ENCODE data around the gene CSTF2T.
A peak's percentile ranks its signal among the peaks of the same experiment; 100 is the strongest.
"Not testable (repeated sequence)": the region's sequence is repeated elsewhere in the genome, so short reads cannot be mapped to it uniquely, and the experiment has no call there.

Gene CSTF2T

DNA sequence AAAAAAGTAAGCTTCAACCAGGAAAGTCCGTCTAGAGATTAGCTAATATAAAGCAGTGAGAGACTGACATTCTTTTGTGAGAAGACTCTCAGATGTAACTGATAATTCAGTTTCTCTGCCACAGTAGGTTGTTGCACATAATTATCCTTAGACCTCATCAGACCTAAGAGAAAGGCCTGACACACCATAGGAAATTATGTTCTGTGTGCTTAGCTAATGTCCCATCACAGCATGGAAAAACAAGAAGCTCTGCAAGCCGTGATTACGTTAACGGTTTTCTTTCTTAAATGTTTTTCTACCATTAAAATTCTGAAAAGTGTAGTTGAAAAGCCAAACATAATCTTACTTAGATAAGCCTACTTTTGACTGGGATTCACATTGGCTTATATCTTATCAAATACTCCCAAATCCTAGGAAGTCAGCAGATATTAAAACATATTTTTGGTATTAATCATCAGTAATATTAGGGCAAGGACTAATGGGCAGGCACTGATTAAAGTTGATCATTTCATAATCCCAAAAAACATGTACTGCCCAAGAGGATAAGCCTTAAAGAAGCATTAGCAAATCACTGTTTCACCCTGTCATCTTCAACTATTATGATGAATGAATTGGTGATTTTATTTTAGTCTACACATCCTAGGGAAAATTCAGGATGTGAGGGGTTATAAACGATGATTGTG is 5.2 kb downstream of the CSTF2T start:
- no peak for DNase-seq

DNA sequence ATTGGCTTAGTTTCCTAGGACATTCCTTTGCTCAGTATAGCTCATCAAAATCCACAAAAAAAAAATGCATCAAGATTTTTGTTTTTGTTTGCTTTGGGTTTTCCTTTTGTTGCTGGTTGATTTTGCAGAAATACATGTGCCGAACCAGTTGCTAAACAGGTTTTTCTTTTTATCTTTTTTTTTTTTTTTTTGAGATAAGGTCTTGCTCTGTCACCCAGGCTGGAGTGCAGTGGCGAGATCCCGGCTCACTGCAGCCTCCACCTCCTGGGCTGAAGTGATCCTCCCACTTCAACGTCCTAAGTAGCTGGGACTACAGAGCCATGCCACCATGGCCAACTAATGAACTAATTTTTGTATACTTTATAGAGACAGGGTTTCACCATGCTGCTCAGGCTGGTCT is 8.3 kb downstream of the CSTF2T start:
- no peak for DNase-seq

DNA sequence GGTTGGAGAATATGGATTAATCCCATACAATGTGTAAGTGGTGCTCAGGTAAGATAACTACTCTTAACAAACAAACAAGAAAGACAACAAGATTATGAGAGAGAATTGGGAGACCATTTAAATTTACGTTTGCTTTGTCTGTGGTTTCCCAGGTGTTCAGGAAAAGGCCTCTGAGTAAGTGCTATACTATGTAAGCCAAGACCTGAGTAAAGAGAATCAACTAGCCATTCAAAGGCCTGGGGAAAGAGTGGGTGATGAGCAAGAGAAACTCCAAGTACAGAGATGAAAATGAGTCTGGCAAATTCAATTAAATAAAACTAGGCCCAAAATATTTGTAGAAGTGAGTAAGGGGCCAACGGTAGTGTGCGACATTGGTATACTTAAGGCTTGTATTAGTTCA is 9.9 kb downstream of the CSTF2T start:
- DNase-seq, result no peak

DNA sequence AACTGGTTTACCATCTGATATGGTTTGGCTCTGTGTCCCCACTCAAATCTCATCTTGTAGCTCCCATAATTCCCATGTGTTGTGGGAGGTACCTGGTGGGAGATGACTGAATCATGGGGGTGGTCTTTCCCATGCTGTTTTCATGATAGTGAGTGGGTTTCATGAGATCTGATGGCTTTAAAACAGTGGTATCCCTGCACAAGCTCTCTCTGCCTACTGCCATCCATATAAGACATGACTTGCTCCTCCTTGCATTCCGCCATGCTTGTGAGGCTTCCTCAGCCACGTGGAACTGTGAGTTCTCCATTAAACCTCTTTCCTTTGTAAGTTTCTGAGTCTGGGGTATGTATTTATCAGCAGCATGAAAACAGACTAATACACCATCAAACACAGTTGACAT is 10.6 kb downstream of the CSTF2T start:
- not testable (repeated sequence) for DNase-seq

DNA sequence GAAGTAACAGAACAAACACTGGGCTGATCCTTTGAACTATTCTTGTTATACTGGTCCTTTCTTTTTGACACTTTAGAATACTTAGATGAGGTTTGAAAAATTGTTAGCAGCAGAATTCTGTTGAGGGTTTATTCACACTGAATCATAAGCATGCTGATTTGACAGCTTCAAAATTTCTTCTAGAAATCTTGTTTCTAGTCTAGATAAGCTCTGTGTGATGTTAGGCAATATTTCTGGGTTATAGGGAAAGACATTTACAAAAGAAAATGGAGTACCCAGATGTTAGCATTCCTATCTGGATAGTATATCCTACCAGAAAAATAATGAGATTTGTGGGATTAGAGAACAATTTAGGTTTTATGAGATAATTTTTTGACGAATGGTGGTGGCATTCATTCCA is 12.1 kb downstream of the CSTF2T start:
- no peak for DNase-seq

DNA sequence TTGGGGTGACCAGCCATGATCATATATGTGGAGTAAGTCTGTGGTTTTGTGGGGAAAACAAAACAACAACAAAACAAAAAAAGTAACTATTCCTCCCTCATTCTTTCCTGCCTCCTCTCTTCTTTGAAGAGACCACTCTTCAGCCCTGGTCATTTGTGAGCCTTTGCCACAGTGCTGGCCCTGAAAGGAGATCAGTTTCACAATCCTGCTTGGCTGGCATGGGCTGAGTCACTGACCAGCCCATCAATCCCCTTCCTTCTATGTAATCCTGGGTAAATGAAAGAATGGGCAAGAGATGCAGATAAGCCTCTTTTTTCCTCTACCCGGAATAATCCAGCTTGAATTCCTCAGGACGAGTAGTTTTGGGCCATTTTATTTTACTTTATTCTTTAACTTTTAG is 13.6 kb downstream of the CSTF2T start:
- no peak for DNase-seq

DNA sequence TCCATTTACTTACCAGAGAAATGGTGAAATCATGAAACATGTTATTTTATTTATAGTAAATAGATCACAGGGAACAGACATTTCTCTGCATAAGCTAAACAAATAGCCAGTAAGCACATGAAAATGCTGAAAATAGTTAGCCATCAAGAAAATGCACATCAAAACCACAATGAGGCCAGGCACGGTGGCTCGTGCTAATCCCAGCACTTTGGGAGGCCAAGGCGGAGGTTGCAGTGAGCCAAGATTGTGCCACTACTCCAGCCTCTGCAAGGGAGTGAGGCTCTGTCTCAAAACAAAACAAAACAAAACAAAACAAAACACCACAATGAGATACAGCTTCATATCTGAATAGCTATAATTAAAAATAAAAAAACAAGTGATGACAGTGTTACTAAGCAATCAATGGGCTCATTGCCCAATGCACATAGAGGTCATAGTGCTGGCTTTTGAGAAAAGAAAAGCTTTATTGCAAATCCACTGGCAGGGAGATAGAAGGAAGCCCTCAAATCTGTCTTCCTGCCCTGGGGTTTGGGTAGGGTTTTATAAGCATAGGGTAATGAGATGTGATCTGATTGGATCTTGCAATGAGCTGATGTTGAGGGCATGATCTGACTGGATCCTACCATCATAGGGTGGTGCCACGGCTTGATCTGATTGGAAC is 16.2 kb downstream of the CSTF2T start:
- no peak for DNase-seq

DNA sequence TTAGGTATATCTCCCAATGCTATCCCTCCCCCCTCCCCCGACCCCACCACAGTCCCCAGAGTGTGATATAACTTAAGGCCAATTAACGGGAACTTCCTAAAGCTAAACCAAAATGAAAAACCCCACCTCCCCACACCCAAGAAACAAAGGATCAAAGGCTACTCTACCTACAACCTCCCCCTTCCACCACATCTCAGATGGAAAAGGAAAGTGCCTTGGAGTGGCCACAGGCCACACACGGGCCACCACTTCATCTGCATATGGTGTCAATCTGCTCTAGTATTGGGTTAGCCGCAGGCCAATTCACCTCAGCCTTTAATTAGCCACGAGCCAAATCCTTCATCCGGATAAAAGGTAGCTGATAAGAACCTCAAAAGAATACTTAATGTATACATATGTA is 19.6 kb downstream of the CSTF2T start:
- no peak for DNase-seq

DNA sequence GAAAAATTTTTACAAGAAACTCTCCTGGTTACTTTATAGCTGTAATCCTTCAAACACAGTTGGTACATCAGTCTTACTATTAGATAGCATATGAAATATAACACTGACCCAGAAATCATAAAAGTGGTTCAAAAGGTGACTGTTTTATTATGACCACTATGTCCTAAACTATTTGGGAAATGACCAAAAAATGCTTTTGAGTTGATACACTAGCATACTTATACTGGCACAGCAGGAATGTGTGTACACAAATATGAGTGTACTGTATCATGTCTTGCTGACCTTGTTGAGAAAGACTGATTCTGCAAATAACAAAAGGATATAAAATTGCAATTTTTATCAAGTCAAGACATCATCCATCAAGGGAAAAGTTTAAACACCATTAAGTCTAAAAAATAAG is 24.3 kb downstream of the CSTF2T start:
- DNase-seq, result no peak

DNA sequence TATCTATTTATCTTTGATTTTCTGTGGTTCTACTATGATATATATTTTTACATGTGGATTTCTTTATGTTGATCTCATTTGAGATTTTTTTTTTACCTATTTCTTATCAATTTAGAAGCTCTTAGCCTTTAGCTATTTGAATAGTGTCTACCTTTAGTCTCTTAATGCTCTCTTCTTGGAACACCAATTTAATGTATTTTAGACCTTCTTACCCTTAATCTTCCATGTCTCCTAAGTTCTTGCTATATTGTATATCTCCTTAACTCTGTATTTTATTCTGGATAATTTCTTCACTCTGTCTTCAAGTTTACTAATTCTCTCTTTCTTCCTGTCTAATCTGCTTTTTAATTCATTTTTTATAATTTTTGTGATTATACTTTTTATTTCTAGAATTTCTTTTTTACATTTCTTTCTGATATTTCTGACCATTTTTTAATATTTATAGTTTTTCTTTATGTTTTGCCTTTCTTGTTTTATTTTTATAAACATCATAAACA is 27.3 kb downstream of the CSTF2T start:
- DNase-seq, result no peak

DNA sequence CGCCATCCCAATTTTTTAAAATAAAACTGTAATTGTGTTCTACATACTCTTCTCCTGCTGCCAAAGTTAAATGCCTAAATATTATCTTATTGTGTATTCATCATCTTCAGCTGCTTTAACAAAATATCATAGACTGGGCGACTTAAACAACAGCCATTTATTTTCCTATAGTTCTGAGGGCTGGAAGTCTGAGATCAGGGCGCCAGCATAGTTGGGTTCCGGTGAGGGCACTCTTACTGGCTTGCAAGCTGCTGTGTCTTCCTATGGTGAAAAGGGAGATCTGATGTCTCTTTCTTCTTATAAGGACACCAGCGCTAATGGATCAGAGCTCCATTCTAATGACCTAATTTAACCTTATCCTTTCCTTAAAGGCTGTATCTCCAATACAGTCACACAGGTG is 30.4 kb downstream of the CSTF2T start:
- no peak for DNase-seq

DNA sequence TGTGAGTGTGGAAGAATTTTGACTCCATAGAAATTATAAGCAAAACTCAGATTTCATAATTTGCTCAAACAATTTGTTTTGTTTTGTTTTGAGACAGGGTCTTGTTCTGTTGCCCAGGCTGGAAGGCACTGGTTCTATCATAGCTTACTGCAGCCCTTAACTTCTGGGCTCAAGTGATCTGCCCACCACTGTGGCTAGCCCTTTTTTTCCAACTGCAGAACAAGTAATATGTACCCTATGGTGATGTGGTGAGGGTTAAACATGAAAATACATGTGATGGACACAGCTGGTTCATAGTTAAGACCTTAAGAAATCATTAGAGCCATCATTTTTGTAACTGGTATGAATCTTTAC is 31.1 kb downstream of the CSTF2T start:
- DNase-seq, result no peak

DNA sequence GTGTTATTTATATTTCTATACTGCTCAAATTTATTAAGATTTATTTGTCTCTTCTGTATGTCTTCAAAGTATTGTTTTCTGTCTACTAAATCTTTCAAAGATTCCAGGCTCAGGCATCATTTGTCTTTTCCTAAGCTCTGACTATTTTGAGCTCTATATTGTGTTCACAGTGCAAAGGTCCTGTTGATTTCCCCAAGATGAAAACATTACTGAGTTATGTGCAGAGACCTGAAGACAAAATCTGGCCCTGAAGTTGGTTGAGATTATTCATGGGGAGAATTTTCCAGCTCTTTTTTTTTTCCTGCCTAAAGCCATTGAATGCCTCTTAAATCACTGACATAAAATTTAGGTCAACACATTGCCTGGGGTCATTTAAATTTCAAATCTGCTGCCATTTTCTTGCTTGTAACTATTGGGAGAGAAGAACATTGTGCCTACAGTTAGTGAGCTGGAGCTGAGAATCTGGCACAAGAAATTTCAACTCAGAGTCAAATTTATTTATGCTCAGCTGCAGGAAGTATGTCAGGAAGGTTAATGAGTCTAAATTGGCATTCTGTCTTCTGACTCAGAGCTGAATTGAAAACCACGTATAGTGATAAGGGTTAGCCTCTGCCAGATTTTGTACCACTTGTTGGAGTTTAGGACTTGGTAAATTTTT is 31.6 kb downstream of the CSTF2T start:
- peak; percentile 1 to 23 for DNase-seq

DNA sequence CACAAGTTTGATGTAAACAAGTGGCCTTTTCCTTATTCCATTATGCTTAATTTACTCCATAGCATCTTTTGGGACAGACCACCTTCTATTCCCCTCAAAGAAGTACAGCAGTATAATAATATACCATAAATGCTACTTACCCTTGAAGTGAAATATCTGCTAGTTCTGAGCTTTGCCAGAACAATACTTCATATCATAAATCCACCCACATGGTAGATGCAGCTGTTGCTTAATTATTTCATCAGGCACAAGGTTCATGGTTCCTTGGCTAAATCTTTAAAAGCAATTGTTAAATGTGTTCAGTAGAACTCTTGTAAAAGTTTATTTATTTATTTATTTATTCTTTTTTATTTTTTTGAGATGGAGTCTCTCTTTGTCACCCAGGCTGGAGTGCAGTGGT is 32.9 kb downstream of the CSTF2T start:
- DNase-seq, result no peak

DNA sequence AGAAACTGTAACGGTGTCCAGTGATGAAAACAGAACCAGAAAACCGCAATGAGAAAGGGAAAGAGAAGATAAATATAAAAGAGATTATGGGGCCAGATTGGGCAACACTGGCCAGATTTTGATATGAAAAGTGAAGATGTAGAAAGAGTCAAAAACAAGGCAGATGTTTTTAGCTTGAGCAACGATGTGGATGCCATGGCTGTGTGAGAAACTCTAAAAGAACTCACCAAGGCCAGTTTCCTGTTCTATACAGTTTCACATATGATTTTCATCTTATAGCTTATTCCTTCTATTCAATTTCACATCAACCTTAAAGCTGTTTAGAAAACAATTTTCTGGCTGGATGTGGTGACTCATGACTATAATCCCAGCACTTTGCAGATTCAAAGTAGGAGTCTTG is 36.3 kb downstream of the CSTF2T start:
- no peak for DNase-seq

DNA sequence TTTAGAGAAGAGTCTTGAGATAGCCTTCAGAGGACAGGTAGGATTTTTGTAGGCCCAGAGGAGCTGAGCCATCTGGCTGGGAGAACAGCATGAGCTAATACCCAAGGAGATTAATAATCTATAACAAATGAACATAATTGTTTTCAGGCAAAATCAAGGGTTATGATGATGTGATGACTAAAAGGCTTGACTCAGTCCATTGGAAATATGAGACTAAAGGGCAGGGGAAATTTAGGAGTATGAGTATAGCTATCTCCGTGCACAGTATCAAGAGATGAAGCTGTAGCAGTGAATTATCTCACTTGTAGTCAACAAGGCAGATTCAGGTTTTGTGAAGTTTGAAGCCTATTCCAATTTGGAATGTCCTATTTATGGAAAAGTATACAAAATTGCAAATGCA is 40.1 kb downstream of the CSTF2T start:
- no peak for DNase-seq

DNA sequence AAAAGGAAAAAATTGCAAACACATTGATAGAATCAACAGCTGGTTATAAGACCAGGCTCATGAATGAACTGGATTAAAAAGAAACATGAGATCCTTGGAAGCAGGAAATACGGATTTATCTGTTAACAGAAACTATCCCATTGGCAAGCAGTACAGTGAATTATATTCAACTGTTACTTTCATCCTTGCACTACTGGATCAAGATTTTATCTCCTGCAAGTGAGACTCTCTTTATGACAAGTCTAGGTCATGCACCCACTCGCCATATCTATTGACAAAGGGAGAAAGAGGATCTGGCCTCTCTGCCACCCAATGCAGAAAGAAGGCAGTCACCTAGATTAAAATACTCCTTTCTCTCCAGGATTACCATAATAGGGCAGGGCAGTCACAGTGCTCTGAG is 41.4 kb downstream of the CSTF2T start:
- no peak for DNase-seq

DNA sequence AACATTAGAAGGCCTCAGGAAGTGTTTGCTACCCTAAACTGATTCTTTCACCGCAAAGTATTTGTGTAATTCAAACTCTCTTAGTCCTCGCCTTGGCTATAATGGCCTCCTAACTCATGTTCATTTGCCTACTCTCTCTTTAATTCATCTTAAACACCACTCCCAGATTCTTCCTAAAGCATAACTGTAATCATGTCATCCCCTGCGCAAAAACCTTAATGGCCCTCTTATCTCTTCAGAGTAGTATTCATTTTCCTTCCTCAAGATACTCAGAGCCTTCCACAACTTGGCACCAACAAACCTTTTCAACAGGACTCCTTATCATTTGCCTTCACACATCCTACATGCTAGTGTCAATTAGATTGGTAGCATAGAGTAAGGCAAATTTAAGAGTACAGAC is 42.9 kb downstream of the CSTF2T start:
- DNase-seq, result no peak

DNA sequence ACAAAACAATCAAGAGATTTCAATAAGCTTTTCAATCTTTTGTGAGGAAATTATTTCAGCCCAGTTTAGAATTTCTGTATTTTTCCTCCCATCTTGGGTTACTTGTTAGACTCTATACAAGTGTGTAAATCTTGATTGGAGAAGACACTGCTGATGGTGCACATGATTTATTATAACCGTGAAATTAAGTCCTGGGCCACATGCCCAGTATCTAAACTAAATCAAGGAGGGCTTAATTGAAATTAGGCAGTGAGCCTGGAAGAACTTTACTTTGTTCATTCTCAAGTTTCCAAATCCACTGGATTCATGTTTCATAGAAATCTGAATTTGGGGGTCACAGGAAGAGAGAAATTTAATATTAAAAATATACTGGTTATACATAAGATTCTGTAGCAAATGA is 44.5 kb downstream of the CSTF2T start:
- peak; percentile 44 to 74 for DNase-seq

DNA sequence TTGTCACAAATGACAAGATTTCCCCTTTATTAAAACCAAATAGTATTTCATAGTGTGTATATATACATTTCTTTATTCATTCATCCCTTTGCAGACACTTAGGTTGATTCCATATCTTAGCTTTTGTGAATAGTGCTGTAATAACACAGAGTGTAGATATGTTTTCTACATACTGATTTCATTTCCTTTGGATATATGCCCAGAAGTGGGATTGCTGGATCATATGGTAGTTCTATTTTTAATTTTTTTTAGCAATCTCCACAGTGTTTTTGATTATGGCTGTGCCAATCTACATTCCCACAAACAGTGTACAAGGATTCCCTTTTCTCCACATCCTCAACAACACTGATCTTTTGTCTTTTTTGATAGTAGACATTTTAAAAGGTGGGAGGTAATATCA is 46.4 kb downstream of the CSTF2T start:
- peak in 1 of 2 experiments; percentile 15 for DNase-seq

DNA sequence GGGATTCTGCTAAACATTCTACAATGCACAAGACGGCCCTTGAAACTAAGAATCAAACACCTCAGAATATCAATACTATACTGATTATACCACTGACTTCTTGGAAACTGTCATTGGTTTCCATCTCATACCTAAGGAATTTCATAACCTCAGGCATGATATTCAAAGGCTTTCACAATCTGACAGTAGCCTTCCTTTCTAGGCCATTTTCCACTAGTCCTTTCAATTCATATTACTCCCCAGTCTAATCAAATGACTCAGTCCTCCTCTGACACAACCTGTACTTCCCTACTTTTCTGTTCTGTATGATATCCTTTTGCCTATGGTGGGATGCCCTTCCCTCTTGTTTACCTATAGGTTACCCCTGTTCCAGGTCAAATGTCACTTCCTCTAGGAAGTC is 48.3 kb downstream of the CSTF2T start:
- no peak for DNase-seq

DNA sequence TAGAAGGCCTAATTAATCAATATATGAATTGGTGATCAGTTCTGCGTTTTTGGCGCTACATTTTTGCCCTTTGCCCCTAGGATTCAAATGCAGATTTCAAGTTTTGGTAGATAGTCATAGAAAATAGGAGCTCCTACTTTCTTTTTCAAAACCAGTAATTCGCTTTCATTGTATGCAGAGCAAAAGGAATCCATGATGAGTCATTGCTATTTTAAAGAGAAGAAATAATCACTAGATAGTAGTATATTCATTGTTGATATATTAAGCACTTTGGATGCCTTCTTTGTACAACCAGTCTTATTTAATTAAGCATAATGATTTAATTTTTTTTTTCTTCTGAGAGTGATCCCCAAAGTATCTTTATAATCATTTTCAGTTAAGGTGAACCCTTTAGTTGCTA is 50.3 kb downstream of the CSTF2T start:
- no peak for DNase-seq
